GM12865 (cell line): ENCODE results near the gene AADACL2.

Source experiments
- DNase-seq: peaks from one replicate; pipeline ENCODE4 v3.0.0; 2010; ENCODE audit warnings: low read depth
- H3K4me3 ChIP-seq: 2 replicates; pipeline ENCODE4 v1.5.1; 2011; ENCODE audit warnings: mild to moderate bottlenecking, low read depth, low read length, control low read depth
- CTCF ChIP-seq: IDR thresholded peaks from 2 replicates; pipeline ENCODE4 v1.5.1; 2011; ENCODE audit warnings: low read length, control low read depth, low read depth, inconsistent platforms; ENCODE audit not compliant: insufficient read depth; ENCODE audit errors: missing control alignments

Gene AADACL2

GRCh38 chr3:151795276-151795675 lies 61.5 kb downstream of the AADACL2 start:
- no peak for TF ChIP-seq CTCF
- DNase-seq, result no peak
- H3K4me3 ChIP-seq, result no peak overlapping the region

- no peak overlapping the region for H3K4me3 ChIP-seq
- DNase-seq, result no peak
- no peak for TF ChIP-seq CTCF
Observed at GRCh38 chr3:151796105-151796680, 62.5 kb downstream of the AADACL2 start.

- no peak for TF ChIP-seq CTCF
Observed at GRCh38 chr3:151798466-151798865, 64.7 kb downstream of the AADACL2 start.

DNA sequence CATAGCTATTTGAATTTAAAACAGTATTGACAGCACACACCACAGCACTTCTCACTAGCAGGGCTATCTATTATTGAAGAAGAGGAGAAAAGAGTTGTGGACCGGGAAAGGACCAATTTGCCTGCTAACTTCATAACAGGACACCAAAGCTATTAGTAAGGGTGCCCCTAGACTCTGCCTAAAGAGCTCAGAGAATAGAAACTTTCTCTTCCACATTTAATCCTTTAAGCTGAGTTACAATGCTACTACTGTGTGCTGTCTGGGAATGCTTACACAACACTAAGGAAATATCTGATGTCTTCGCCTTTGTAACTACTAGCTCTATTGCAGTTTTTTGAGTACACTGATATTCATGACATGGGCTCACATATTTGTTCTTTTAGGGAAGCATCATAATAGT lies 66.7 kb downstream of the AADACL2 start:
- no peak for TF ChIP-seq CTCF
- no peak for DNase-seq
- H3K4me3 ChIP-seq, result no peak overlapping the region

More at GRCh38 chr3:151798466-151798865, 64.7 kb downstream of the AADACL2 start:
- no peak for DNase-seq
- H3K4me3 ChIP-seq, result no peak overlapping the region

GRCh38 chr3:151804267-151804666 lies 70.5 kb downstream of the AADACL2 start:
- TF ChIP-seq CTCF, result no peak
- DNase-seq, result no peak
- no peak overlapping the region for H3K4me3 ChIP-seq

DNA sequence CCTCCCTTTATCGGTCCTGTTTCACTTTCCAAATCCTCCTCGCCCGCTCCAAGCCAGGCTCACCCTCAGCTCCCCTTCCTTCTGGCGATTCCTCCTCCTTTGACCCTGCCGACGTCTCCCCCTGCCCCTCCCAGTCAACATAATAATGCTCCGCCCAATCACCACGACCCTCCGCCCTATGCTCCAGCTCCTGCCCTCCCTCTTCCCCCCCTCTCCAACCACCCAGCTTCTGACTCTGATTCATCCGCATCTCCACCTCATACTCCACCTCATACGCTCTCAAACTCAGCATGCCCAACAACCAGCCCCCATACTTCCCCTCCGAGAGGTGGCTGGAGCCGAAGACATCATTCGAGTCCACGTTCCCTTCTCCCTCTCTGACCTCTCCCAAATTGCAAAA lies 73.1 kb downstream of the AADACL2 start:
- no peak for DNase-seq
- H3K4me3 ChIP-seq, result no peak overlapping the region
- no peak for TF ChIP-seq CTCF
